DOHH2 (cell line): ENCODE results near the gene EML1.

ENCODE experiments used
- H3F3A ChIP-seq: fragments of 200-600 bp; sonication (generic), shearing (Covaris generic); 2 replicates; pipeline ENCODE4 v1.6.0; 2016; ENCODE audit warnings: antibody characterized with exemption, mild to moderate bottlenecking; ENCODE audit not compliant: control insufficient read depth, insufficient read depth
- H3K27ac ChIP-seq: fragments of 200-600 bp; sonication (generic); 2 replicates; pipeline ENCODE4 v1.5.1; 2014; ENCODE audit warnings: low read depth, mild to moderate bottlenecking, low read length, moderate library complexity
- H3K27me3 ChIP-seq: fragments of 200-600 bp; sonication (generic); 2 replicates; pipeline ENCODE4 v1.6.1; 2014; ENCODE audit warnings: mild to moderate bottlenecking, low read length, mixed read lengths; ENCODE audit not compliant: control insufficient read depth
- H3K36me3 ChIP-seq: fragments of 200-600 bp; sonication (generic); 2 replicates; pipeline ENCODE4 v1.6.1; 2014; ENCODE audit warnings: mild to moderate bottlenecking, low read length, moderate library complexity, mixed read lengths; ENCODE audit not compliant: control insufficient read depth
- H3K4me1 ChIP-seq: fragments of 200-600 bp; sonication (generic); 2 replicates; pipeline ENCODE4 v1.6.1; 2014; ENCODE audit warnings: mild to moderate bottlenecking, low read length, mixed read lengths; ENCODE audit not compliant: control insufficient read depth
- H3K4me2 ChIP-seq: fragments of 200-600 bp; sonication (generic); 2 replicates; pipeline ENCODE4 v1.6.0; 2014; ENCODE audit warnings: mild to moderate bottlenecking, low read length, moderate library complexity
- H3K4me3 ChIP-seq: fragments of 200-600 bp; sonication (generic); 2 replicates; pipeline ENCODE4 v1.5.1; 2014; ENCODE audit warnings: mild to moderate bottlenecking, low read length, mixed read lengths
- H3K79me2 ChIP-seq: fragments of 200-600 bp; sonication (generic); 2 replicates; pipeline ENCODE4 v1.6.1; 2014; ENCODE audit warnings: mild to moderate bottlenecking, low read length, mixed read lengths; ENCODE audit not compliant: control insufficient read depth
- H3K9me2 ChIP-seq: fragments of 200-600 bp; sonication (generic); replicated peaks from 2 replicates; pipeline ENCODE4 v1.6.1; 2014; ENCODE audit warnings: mild to moderate bottlenecking, low read length, mixed read lengths; ENCODE audit not compliant: control insufficient read depth
- H3K9me3 ChIP-seq: fragments of 200-600 bp; sonication (generic); 2 replicates; pipeline ENCODE4 v1.6.1; 2014; ENCODE audit warnings: antibody characterized with exemption, low read length, mixed read lengths; ENCODE audit not compliant: control insufficient read depth, insufficient read depth
- H4K20me1 ChIP-seq: fragments of 200-600 bp; sonication (generic); 2 replicates; pipeline ENCODE4 v1.6.0; 2014; ENCODE audit warnings: low read depth, mild to moderate bottlenecking, antibody characterized with exemption, low read length, moderate library complexity; ENCODE audit not compliant: control insufficient read depth, insufficient read depth
- CTCF ChIP-seq: fragments of 200-600 bp; sonication (generic); IDR thresholded peaks from one replicate; pipeline ENCODE4 v1.5.1; 2014; ENCODE audit warnings: antibody characterized with exemption, mild to moderate bottlenecking, low read depth, low read length; ENCODE audit not compliant: poor library complexity, severe bottlenecking
- EZH2phosphoT487 ChIP-seq: fragments of 200-600 bp; sonication (generic); IDR thresholded peaks from 2 replicates; pipeline ENCODE4 v1.6.1; 2017; ENCODE audit warnings: borderline replicate concordance, mild to moderate bottlenecking, antibody characterized with exemption, low read length, moderate library complexity, mixed read lengths

The EML1 gene

GRCh38 chr14:99902925-99903324 is 109.7 kb downstream of the EML1 start:
- Histone ChIP-seq H3K4me3 (no peak overlapping the region), H3K36me3 (no peaks in the 10 kb centered on the region), H3K27me3 (no peaks in the 10 kb centered on the region), H3K9me2 (no peaks in the 10 kb centered on the region), H3K4me1 (no peaks in the 10 kb centered on the region), H3K79me2 (no peaks in the 10 kb centered on the region), H3K9me3 (peaks cover 5% of the 10 kb centered on the region), H3K4me2 (no peak overlapping the region), H4K20me1 (no peaks in the 10 kb centered on the region), H3K27ac (no peak overlapping the region), H3F3A (no peaks in the 10 kb centered on the region)
- TF ChIP-seq EZH2phosphoT487 (no peak), CTCF (no peak)

- H3F3A ChIP-seq, result no peaks in the 10 kb centered on the region
- H3K9me3 ChIP-seq, result peaks cover 5% of the 10 kb centered on the region
- no peaks in the 10 kb centered on the region for H3K36me3 ChIP-seq
- no peaks in the 10 kb centered on the region for H3K4me1 ChIP-seq
- no peak overlapping the region for H3K4me3 ChIP-seq
- H3K27ac ChIP-seq, result no peak overlapping the region
- TF ChIP-seq CTCF, result no peak
- no peak for TF ChIP-seq EZH2phosphoT487
- H4K20me1 ChIP-seq, result no peaks in the 10 kb centered on the region
- no peaks in the 10 kb centered on the region for H3K79me2 ChIP-seq
- H3K4me2 ChIP-seq, result no peak overlapping the region
- H3K9me2 ChIP-seq, result no peaks in the 10 kb centered on the region
- H3K27me3 ChIP-seq, result no peaks in the 10 kb centered on the region
Measured at GRCh38 chr14:99904506-99904905, 111.3 kb downstream of the EML1 start.

GRCh38 chr14:99905121-99905520 is 111.9 kb downstream of the EML1 start:
- TF ChIP-seq EZH2phosphoT487 (no peak), CTCF (no peak)
- no peaks in the 10 kb centered on the region for H3K36me3 ChIP-seq
- H3K9me2 ChIP-seq, result no peaks in the 10 kb centered on the region
- peaks cover 5% of the 10 kb centered on the region for H3K9me3 ChIP-seq
- no peaks in the 10 kb centered on the region for H3K27me3 ChIP-seq
- H3K4me1 ChIP-seq, result no peaks in the 10 kb centered on the region
- H3K79me2 ChIP-seq, result no peaks in the 10 kb centered on the region
- no peak overlapping the region for H3K4me3 ChIP-seq
- H3K27ac ChIP-seq, result no peak overlapping the region
- no peaks in the 10 kb centered on the region for H4K20me1 ChIP-seq
- no peak overlapping the region for H3K4me2 ChIP-seq
- H3F3A ChIP-seq, result no peaks in the 10 kb centered on the region
